A673 (cell line): ENCODE data around the gene UBR4.

Experiments
- CTCF ChIP-seq: fragments of 300-800, 200-600 bp; sonication (generic); conservative IDR thresholded peaks from 2 replicates; pipeline ENCODE4 v1.5.1; 2017; ENCODE audit warnings: low read depth, mild to moderate bottlenecking, antibody characterized with exemption, low read length, moderate library complexity, mixed read lengths
- EZH2 ChIP-seq: fragments of 200-600 bp; sonication (generic); IDR thresholded peaks from 2 replicates; pipeline ENCODE4 v1.6.1; 2017; ENCODE audit warnings: borderline replicate concordance, low read depth, mild to moderate bottlenecking, mixed read lengths, antibody characterized with exemption, low read length; ENCODE audit not compliant: poor library complexity, severe bottlenecking

DNA sequence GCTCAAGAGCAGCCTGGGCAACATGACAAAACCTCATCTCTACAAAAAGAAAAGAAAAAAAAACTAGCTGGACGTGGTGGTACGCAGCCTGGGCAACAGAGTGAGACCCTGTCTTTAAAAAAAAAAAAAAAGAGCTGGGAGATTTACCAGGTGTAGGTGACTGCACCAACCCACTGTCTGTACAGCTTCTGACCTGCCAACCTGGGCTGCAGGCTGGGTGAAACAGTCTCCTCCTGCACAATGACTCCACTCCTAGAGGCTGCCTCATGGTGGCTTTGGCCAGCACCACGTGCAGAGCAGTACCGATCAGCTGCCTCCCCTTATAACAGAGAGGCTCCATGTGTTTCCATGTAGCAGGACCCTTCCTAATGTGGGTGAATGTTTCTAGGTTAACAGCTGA, 45.2 kb upstream of the UBR4 start:
- no peak for TF ChIP-seq CTCF
- TF ChIP-seq EZH2 = no peak
